Esophagus squamous epithelium (tissue), 4 donors: ENCODE results near the gene KDSR.

Experiments used
- POLR2A ChIP-seq, 4 donors: fragments of 450-650 bp; IDR thresholded peaks; one replicate each; pipeline ENCODE4 v1.6.1; 2017; ENCODE audit warnings: antibody characterized with exemption in 4 of 4, mild to moderate bottlenecking in 4 of 4, moderate library complexity in 3 of 4
- TF ChIP-seq, protein P1 (sequence below), 6 experiments: fragments of 450-650 bp in 4 of 6; fragments of 200-600 bp in 2 of 6; sonication (generic) in 2 of 6; IDR thresholded peaks; one replicate each; pipeline ENCODE4 v1.5.1; 2016 to 2019; ENCODE audit warnings: antibody characterized with exemption in 6 of 6, mild to moderate bottlenecking in 4 of 6, moderate library complexity in 4 of 6

DNA sequence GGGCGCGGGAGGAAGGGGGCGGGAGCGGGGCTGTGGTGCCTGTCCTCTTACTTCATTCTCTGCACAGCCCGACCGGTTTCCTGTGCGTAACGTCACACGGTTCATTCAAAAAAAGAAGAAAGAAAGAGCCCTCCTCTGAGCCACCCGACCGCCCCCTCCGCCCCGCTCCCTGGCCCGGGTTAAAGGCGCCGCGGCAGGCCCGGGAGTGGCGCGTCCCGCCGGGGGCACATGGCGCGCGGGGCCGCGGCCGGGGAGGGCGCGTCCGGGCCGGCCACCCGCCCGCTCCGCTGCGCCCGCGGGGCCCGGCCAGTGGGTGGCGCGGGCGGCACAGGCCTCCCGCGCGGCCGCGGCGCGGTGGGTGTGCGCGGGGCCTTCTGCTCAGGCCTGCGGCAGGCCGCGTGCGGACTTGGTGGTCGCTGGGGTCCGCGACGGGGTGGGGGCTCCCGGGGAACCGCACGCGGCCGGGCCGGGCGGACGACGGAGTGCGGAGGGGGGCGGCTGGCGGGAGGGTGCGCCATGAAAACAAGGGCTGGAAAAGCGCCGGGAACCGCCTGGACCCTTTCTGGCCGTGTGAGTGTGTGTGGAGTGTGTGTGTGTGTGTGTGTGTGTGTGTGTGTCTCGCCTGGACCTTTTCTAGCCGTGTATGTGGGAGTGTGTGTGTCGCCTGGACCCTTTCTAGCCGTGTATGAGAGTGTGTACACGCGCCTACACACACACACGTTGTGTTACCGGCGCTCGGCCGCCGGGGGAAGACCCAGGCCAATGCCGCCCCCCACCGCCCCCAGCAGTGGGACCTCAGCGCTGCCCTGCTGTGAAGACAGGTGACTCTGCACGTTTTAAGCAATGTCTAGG is 46.7 kb downstream of the KDSR start:
- TF ChIP-seq, protein P1, sequence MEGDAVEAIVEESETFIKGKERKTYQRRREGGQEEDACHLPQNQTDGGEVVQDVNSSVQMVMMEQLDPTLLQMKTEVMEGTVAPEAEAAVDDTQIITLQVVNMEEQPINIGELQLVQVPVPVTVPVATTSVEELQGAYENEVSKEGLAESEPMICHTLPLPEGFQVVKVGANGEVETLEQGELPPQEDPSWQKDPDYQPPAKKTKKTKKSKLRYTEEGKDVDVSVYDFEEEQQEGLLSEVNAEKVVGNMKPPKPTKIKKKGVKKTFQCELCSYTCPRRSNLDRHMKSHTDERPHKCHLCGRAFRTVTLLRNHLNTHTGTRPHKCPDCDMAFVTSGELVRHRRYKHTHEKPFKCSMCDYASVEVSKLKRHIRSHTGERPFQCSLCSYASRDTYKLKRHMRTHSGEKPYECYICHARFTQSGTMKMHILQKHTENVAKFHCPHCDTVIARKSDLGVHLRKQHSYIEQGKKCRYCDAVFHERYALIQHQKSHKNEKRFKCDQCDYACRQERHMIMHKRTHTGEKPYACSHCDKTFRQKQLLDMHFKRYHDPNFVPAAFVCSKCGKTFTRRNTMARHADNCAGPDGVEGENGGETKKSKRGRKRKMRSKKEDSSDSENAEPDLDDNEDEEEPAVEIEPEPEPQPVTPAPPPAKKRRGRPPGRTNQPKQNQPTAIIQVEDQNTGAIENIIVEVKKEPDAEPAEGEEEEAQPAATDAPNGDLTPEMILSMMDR (IDR thresholded peaks at IDR 0.05) = no peak
- TF ChIP-seq POLR2A (IDR thresholded peaks at IDR 0.05) = peak in 1 of 4 donors; percentile 13
